Stimulated activated CD8-positive, alpha-beta memory T cell treated with anti-CD3 and anti-CD28 coated beads, Interleukin-15, amount 100 ng/mL, for 4 hours (primary cell): ENCODE measurements around the gene GIN1.
"Not testable (repeated sequence)": the region's sequence is repeated elsewhere in the genome, so short reads cannot be mapped to it uniquely, and the experiment has no call there.

Experiments
- DNase-seq, 2 donors: peaks; one replicate each; pipeline ENCODE4 v3.0.0-alpha.2; 2020; ENCODE audit warnings: low read depth in 2 of 2

Gene GIN1, protein sequence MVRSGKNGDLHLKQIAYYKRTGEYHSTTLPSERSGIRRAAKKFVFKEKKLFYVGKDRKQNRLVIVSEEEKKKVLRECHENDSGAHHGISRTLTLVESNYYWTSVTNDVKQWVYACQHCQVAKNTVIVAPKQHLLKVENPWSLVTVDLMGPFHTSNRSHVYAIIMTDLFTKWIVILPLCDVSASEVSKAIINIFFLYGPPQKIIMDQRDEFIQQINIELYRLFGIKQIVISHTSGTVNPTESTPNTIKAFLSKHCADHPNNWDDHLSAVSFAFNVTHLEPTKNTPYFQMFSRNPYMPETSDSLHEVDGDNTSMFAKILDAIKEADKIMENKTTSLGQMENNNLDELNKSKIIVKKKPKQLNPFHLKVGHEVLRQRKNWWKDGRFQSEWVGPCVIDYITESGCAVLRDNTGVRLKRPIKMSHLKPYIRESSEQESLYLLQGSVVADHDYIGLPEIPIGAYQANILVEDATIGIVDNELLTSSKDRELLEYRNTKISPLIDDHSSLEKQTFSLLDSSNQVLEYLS

DNA sequence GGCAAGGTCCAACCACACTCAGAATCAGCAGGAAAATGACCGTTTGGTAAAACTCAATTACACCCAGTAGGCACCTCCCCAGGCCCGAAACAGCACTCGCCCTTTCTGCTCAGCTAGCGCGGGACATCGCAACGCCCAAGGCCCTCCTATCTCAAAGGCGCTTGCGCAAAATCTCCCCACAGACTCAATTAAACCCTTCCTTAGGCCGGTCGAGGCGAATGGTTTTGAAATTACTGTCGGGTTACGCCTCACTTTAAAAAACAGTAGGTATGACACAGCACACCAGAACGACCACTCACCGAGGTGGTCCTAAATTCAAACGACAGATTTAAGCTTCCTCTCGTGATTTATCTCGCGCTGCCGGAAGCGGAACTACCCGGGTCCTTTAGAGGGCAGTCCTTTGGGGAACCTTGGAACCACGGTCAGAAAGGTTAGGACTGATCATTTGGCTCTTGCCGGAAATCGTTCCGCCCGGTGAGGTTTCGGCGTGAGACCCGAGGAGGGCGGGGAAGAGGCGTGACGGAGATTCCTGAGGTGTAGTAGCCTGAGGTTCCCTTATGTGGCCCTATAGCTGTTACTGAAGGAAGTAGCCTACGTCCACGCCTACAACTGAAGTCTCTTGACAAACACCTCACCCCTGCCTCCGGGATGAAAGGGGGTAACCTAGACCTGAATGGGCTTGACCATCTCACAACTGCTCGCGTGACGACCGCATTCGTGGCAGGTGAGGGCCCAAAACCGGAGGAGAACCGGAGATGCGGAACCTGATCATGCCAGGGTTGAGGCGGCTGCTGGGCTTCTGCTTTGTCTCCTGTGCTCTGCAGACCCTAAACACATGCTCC lies at the start of gene GIN1, which contains the start of gene PPIP5K2:
GIN1 (minus strand) TSS at position 374 of the 842 bp plus-strand sequence. CDS start 11,431 bp downstream, outside the sequence.
PPIP5K2 (plus strand) TSS at position 537 of the 842 bp plus-strand sequence. CDS start 9,289 bp downstream, outside the sequence.
- DNase-seq: peak; percentile 93

DNA sequence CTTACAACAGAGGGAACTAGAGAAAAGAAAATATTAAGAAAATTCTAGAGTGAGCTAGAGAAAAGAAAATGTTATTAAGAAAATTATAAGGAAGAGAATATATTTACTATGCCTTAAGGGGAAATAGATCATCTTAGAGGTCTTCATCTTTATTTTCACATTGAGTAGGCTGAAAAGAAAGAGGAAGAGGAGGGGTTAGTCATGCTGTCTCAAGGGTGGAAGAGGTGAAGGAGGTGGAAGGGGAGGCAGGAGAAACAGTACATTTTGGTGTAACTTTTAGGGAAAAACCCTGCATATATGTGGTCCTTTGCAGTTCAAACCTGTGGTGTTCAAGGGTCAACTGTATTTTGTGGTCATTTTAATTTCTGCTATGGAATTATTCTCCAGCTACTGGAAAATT lies 46.8 kb upstream of the GIN1 start:
- no peak for DNase-seq

DNA sequence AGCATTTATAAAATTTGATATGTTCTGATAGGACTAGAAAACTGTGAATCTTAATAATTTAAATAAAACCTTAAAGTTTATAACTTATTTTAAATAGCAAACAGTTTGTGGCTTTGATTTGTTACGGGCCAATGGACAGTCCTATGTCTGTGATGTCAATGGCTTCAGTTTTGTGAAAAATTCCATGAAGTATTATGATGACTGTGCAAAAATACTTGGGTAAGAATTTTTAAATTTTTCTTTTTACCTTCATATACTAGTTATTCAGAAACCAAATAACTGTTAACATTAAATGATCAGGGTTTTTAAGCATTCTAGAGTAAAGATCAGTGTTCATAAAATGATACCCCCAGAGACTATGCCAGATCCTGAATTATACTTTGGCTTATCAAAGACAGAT lies 31.2 kb upstream of the GIN1 start:
- DNase-seq: no peak

DNA sequence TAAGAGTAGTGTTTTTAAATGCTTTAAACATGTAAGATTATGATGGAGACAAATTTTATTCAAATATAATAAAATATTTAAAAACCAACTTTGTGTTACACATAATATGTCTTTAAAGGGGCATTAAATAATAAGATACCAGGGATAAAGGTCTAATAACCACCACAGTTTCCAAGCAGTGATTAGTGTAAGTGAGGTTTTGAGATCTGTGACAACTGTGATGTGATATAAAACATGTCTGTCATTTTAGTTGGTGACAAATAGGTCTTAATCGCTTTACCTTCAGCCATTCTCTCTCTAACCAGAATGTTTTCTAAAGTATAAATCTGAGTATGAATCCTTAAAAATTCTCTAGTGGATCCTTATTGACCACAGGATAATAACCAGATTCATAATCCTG lies 28.3 kb upstream of the GIN1 start:
- no peak for DNase-seq

DNA sequence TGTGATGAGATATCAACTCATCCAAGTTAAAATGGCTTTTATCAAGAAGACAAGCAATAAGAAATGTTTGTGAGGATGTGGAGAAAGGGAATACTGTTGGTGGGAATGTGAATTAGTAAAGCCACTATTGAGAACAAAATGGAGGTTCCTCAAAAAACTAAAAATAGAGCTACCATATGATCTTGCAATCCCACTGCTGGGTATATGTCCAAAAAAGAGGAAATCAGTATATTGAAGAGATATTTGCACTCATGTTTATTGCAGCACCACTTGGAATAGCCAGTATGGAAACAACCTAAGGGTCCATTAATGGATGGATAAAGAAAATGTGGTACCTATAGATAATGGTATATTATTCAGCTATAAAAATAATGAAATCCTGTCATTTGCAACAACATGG lies 25.3 kb upstream of the GIN1 start:
- DNase-seq: no peak

DNA sequence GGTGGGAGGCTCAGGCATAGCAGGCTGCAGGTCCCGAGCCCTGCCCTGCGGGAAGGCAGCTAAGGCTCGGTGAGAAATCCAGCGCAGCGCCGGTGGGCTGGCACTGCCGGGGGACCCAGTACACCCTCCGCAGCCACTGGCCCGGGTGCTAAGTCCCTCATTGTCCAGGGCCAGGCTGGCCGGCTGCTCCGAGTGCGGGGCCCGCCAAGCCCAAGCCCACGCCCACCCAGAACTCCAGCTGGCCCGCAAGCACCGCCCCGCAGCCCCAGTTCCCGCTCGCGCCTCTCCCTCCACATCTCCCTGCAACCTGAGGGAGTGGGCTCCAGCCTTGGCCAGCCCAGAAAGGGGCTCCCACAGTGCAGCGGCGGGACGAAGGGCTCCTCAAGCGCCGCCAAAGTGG lies 22.2 kb upstream of the GIN1 start:
- DNase-seq: not testable (repeated sequence)

DNA sequence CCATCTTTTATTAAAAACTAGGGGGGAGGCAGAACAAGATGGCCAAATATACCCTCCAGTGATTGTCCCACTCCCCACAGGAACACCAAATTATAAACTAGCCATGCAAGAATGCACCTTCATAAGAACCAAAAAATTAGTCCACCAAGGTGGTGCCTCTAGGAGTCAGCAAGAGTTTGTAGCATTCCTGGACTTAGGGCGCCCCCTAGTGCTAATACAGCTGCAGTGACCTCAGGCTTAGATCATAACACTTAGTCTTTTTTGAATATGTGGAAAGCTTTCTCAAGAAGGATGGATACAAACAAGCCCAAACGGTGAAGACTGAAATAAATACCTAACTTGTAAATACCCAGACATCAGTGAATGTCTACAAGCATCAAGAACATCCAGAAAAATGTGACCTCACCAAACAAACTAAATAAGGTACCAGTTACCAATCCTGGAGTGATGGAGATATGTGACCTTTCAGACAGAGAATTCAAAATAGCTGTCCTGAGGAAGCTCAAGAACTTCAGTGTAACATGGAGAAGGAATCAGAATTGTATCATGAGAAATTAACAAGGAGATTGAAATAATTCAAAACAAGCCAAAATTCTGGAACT lies 19.4 kb upstream of the GIN1 start:
- peak; percentile 27 to 66 for DNase-seq

DNA sequence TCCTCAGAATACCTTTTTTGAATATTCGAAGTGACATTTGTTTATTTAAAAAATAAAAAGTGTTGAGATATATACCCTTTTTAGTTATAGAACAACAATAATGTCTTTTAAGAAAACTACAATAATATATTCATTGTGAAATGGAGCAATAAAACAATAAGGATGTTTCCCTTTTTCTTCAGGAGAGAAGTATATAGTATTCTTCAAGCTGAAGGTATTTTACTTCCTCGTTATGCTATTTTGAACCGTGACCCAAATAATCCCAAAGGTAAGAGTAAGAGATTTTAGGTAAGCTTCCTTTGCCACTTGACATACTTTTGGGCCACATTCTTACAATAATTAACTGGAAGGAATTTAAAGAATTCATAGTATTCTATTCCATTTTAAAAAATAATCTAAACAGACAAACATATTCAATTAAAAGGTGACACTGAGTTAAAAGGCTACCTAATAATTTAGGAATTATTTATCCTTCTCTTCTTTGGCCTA lies 18.3 kb upstream of the GIN1 start:
- no peak for DNase-seq

DNA sequence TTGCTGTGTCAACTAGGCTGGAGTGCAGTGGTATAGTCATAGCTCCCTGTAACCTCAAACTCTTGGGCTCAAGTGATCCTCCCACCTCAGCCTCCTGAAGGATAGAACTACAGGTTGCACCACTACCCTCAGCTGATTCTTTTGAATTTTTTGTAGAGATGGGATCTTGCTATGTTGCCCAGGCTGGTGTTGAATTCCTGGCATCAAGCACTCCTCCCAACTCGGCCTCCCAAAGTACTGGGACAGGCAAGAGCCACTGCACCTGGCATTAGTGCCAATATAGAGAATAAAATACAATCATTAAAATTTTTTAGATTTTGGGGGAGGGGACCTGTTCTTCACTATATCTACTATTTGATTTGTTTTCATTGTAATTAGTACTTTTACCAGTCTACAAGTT lies 15.5 kb upstream of the GIN1 start:
- no peak for DNase-seq

DNA sequence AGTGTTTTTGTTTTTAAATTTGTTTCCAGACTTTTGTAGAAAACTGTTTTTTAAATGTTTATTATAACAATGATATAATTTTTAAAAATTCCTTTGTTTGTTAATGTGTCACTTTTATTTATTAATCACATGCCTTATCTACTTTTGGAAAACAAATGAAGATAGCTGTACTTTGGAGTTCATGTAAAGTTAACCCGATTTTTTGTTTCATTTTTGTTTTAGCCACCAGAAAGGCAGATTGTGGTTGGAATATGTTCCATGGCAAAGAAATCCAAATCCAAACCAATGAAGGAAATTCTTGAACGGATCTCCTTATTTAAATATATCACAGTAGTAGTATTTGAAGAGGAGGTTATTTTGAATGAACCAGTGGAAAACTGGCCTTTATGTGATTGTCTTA lies 13.3 kb upstream of the GIN1 start:
- no peak for DNase-seq

DNA sequence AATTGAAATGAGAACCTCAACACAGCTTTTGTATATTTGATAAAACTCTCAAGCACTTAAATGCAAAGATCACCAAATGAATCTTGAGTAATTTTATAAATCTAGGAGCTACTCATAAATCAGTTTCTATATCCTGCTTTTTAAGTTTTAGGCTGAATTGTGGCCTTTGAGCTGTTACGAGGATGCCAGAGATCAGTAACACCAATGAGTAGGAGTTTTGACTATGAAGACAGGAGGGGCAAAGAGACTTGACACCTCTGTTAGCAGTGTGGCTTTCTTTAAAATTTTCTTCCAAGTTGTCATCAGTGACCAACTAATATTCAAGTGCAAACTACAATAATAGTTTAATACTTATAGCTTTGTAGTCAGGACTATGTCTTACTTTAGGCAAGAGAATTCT lies 12.7 kb upstream of the GIN1 start:
- DNase-seq: no peak

DNA sequence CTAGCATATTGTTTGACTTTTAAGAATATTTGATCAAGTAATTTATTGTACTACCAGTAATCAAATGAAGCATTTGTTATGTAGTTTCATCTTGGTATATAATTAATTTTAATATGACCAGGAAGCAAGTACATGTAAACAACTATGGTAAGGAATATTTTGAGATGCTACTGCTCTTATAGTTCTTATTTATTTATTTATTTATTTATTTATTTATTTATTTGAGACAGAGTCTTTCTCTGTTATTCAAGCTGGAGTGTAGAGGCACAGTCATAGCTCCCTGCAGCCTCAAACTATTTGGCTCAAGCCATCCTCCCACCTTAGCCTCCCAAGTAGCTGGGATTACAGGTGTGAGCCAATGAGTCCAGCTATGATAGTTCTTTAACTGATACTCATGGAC lies 8.3 kb upstream of the GIN1 start:
- DNase-seq: no peak

DNA sequence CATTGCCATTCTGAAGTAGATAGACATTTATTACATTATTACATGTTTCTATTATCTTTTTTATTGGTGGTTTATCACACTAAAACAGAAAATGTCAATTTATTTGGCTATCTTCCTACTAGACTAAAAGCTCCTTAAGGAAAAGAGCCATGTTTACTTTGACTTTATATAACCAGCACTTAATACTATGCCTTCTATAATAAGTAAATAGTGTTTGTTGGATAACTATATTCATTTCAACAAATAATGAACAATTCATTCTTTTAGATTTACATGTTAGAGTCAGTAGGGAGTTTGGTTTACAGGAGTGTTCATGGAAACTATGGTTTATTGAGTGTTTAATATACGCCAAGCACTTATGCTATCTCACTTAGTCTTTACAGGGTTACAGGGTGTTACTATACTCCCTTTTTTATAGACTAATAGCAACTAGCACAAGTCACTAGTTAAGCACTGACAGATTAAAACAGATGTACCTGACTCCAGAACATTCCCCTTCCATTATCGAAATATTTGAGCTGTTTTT lies 7.4 kb upstream of the GIN1 start:
- DNase-seq: no peak

DNA sequence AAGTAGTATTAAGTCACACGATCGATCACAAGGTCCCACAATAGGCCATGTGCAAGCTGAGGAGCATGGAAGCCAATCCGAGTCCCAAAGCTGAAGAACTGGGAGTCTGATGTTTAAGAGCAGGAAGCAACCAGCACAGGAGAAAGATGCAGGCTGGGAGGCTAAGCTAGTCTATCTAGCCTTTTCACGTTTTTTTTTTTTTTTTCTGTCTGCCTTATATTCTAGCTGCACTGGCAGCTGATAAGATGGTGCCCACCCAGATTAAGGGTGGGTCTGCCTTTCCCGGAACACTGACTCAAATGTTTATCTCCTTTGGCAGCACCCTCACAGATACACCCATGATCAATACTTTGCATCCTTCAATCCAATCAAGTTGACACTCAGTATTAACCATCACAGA lies 6.6 kb upstream of the GIN1 start:
- DNase-seq: no peak

DNA sequence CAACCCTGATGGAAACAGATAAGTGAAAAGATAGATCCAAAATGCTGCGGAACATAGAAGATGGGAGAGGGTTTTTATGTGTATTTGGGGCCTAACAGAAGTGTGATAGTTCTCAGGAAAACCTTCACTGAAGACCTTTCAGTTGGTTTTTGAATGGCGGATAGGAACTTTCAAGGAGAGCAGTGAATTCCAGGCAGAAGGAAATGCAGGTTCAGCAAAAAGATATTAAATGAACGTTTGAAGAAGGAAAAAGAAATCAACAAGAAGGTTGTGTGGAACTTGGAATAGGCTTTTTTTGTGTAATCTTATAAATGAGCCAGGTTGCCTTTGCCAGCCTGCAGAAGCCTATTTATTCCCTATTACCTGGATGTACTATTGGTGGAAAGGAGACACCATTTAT lies 2.3 kb upstream of the GIN1 start:
- no peak for DNase-seq

DNA sequence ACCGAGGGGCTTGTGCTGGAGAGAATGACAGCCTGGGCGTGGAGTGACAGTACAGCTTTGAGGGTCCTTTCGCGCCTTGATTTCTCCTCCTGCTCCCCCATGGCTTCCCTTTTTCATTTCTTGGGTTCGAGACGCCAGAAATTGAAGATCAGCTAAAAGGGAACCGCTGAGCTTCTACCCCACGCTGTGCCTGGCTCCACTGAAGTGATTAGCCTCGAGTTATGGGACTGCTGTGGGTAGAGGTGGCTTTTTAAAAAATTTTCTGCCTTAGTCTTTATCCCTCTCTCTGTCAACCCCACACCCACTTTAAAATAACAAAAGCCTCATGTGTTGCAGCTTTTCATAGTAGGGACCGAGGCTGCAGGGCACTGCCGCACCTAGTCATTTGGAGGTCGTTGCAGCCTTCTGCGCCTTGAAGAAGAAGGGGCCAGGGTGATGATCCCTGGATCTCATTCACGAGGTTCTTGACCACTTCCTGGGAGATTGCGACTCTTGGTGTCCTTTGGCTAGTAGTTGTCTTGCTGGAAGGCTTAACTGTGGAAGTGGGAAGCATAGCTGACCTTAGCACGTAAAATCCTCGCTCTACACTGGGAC lies 766 bp upstream of the GIN1 start:
- no peak for DNase-seq

DNA sequence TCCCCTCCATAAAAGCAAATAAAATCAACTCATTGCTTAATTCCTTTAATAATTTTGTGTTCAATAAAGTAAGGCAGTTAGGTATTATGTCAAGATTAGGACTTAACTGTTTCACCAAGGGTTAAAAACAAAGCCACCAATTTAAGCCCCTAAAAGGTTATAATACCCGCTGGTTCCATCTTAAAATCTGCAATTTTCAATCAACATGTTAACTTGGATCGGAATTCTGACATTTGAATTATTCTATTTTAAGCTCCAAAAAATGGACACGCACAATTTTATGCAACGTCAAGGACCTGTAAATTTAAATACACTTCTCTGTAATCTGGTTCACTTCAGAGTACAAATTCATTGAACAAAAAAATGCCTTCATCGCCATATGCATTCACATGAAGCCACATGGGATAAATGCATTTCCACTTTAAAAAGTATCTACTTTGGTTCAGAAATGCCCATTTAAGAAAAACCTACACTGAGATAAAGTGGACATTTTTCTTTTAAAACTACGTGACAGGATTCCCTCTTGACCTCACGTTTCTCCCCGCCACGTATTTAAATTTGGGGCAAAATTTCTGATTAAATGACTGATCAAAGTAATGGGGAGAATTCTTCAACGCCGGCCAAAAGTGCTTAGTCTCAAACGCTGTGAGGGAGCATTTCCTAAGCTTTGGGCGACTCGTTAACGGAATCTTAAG lies 721 bp downstream of the GIN1 start:
- DNase-seq: no peak

DNA sequence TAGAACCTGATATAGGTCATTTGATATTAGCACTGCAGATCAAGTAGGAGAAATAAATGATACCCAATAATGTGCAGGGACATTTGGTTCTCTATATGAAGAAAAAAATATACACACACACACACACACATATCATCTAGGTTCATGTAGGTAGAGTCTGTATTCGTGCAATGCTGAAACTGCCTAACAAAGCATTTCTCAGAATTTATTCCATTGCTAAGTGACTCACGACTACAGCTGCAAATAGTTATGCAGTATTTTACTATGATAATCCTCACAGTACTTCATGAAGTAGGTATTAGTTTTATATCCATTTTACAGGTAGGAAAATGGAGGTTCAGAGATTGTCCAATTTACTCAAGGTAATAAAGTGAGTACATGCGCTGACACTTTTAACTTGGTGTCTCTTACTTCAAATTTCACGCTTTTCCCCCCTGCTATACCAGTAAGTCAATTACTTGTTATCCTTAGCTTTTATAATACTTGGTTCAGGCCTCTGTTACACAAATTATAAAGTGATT lies 2.4 kb downstream of the GIN1 start:
- no peak for DNase-seq

DNA sequence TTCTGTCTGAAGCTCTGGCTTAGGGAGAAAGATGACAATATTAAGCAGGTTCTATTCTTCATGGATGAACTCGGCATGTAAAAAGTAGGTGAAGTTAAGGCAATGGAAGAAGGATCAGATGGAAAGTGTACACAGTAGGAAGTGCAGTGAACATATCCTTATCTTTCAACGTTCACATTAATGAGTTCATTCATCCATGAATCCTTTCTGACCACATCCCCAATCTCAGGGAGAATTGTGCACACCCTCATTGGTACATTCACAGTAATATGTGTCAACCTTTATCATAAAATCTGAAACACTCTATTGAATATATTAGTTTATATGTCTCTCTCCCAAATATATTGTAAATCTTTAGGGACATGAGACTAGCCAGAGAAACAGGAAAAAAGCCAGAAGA lies 5.5 kb downstream of the GIN1 start:
- no peak for DNase-seq

DNA sequence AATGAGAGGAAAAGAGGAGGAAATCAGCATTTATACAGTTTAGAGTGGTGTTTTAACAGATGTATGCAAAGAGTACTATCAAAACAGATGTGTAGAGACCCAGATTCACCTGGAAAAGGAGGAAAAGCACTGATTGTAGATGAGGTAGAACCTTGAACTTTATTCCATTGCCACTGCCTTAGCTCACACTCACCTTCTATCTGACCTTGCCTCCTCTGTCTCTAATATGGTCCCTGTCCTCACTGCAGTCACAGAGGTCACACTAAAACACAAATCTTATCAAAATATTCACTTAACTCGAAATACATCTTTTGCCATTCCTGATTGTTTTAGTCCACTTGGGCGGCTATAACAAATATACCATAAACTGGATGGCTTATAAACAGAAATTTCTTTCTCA lies 7.0 kb downstream of the GIN1 start:
- DNase-seq: no peak

DNA sequence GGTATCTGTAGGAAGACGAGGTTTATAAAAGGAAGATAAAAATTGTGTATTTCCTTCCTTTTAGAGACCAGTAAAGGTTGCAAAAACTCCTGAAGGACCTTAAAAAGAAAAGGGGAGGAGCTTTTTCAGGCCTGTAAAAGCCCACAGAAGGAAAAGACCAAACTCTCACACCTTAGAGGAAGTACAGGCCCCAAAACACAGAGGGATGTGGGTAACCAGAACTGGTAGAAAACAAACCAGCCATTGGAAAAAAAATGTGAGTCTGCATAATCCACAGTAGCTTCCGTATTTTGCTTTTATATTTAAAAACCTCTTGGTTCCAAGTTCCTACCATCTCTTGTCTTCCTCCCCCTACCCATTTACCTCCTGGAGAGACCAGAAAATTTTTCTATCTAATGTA lies 8.5 kb downstream of the GIN1 start:
- no peak for DNase-seq
